ENCODE measurements around the gene ZNF574.

- no peak for TF ChIP-seq CTCF (IDR thresholded peaks at IDR 0.05)
- TF ChIP-seq POLR2A (IDR thresholded peaks at IDR 0.05) = no peak
These were observed 4.2 kb downstream of the ZNF574 start for GRCh38 chr19:42079886-42080763.
